Pancreas (tissue), 10 donors: ENCODE measurements around the gene THAP5. TPM values are rescaled to one million over a fixed set of nuclear protein-coding genes. Genes with fewer than 3 reads are reported as not detected.
A peak's percentile ranks its signal among the peaks of the same experiment; 100 is the strongest.

Experiments used
- ATAC-seq, 4 donors: fragments of 200-7000 bp; cut with Tn5 transposase; one replicate each; pipeline versions ENCODE4 v1.8.0 to v1.9.1; 2020; ENCODE audit warnings: mild to moderate bottlenecking in 4 of 4, moderate library complexity in 4 of 4
- DNase-seq, 6 donors: peaks; one replicate each; pipeline ENCODE4 v3.0.0-alpha.2; 2020
- FAIRE-seq: peaks from 2 replicates; lab custom pipeline; 2012; peaks lifted over from hg19 to GRCh38; lab: Jason Lieb, UNC
- H3K27ac ChIP-seq, 4 donors: fragments of 200-600 bp; sonication (generic); 1 replicate in 3 of 4; 2 replicates in 1 of 4; pipeline versions ENCODE4 v1.5.0 to v1.8.0; 2020
- H3K27me3 ChIP-seq, 4 donors: fragments of 200-600 bp; one replicate each; pipeline ENCODE4 v1.8.0; 2021
- H3K36me3 ChIP-seq, 3 donors: fragments of 200-600 bp; sonication (generic) in 1 of 3; one replicate each; pipeline versions ENCODE4 v1.5.0 to v1.8.0; 2020 to 2021
- H3K4me1 ChIP-seq, 3 donors: fragments of 200-600 bp; one replicate each; pipeline ENCODE4 v1.8.0; 2021
- H3K4me3 ChIP-seq, 4 donors: fragments of 200-600 bp; sonication (generic) in 2 of 4; one replicate each; pipeline versions ENCODE4 v1.5.0 to v1.8.0; 2020 to 2021
- H3K9me3 ChIP-seq, 4 donors: fragments of 200-600 bp; one replicate each; pipeline ENCODE4 v1.8.0; 2021
- CTCF ChIP-seq, 4 donors: fragments of 200-600 bp; sonication (generic) in 3 of 4; IDR thresholded peaks; one replicate each; pipeline versions ENCODE4 v1.5.0 to v1.8.0; 2021; ENCODE audit warnings: antibody characterized with exemption in 4 of 4
- WGBS, 2 donors: extraction: QIAGEN DNeasy Blood & Tissue Kit; methylation state at CpG; one replicate each; pipeline ENCODE4 v1.1.7; 2013; 5-methylcytosine and 5-hydroxymethylcytosine counted together
- intact Hi-C, 3 donors: fragments of 100-400 bp; cut with DNase I; formaldehyde crosslinking; loops; one replicate each; pipeline versions ENCODE4 v1.11.1 to v1.14.2; 2022
- polyA plus RNA-seq, 2 donors: library from polyadenylated mRNA; stranded (reverse); fragments of 200-250 nt; gene quantifications; one replicate each; pipeline ENCODE4 v1.2.3, GENCODE V29; 2013
- total RNA-seq, 6 donors: library from RNA; stranded (reverse); fragmentation: NEBNext Ultra II Directional in 4 of 6; extraction: Animal tissue kit (Norgen Biotek cat#: 25700) in 4 of 6; gene quantifications; one replicate each; pipeline versions ENCODE4 v1.2.1 to v1.2.4, GENCODE V29; 2021 to 2023
- donor health status: healthy with polysubstance abuse.
- donor health status: DM: no; HTN: no; CAD: no; lungs with moderate emphysema.
- donor health status: DM: no; HTN: no; CAD: no.
- donor health status: control.
- donor health status: control.
- donor health status: Bipolar disorder and iron deficiency.
- donor health status: DM: yes; HTN: yes; CAD: no.
- donor health status: DM: no; HTN: no; CAD: no.
- donor health status: DM: no; HTN: no; CAD: no.
- donor health status: DM: yes; HTN: yes; CAD: no.

The THAP5 gene
- total and polyA plus RNA-seq, 8 donors: 6.4 to 17.4 (median 11.7) TPM

- FAIRE-seq (peak; percentile 97), ATAC-seq (peak; percentile 70 to 95 (median 92)), DNase-seq (no peak)
- Histone ChIP-seq H3K4me3 (no peak overlapping the region), H3K36me3 (no peaks in the 10 kb centered on the region), H3K27ac (peak overlapping the region in 1 of 4 donors; percentile 0), H3K27me3 (no peaks in the 10 kb centered on the region), H3K4me1 (peaks cover 0 to 9% (median 6%) of the 10 kb centered on the region in 3 donors), H3K9me3 (no peaks in the 10 kb centered on the region)
- peak; percentile 32 to 72 (median 70) for TF ChIP-seq CTCF (IDR thresholded peaks at IDR 0.05)
- 2 to 7% methylated on average over 5 of the region's 5 CpGs for WGBS, 2 donors
- intact Hi-C loops: no loop called here
These were observed 43.8 kb upstream of the THAP5 start for GRCh38 chr7:108613147-108613948.

- Histone ChIP-seq H3K36me3 (no peaks in the 10 kb centered on the region), H3K27me3 (no peaks in the 10 kb centered on the region), H3K4me3 (no peak overlapping the region), H3K9me3 (no peaks in the 10 kb centered on the region), H3K4me1 (peaks cover 0 to 9% (median 6%) of the 10 kb centered on the region in 3 donors), H3K27ac (no peak overlapping the region)
- ATAC-seq (no peak), FAIRE-seq (no peak), DNase-seq (no peak)
- WGBS, 2 donors: 73% methylated on average over 4 of the region's 4 CpGs
- no peak for TF ChIP-seq CTCF (IDR thresholded peaks at IDR 0.05)
- intact Hi-C loops: no loop called here
These were observed 41.8 kb upstream of the THAP5 start for GRCh38 chr7:108611268-108611667.

GRCh38 chr7:108609643-108610042 lies 40.1 kb upstream of the THAP5 start:
- WGBS, 2 donors: 69 to 76% methylated on average over 2 of the region's 2 CpGs
- Histone ChIP-seq H3K27me3 (no peaks in the 10 kb centered on the region), H3K4me1 (peaks cover 0 to 9% (median 6%) of the 10 kb centered on the region in 3 donors), H3K4me3 (no peak overlapping the region), H3K36me3 (no peaks in the 10 kb centered on the region), H3K27ac (no peak overlapping the region), H3K9me3 (no peaks in the 10 kb centered on the region)
- intact Hi-C loops: no loop called here
- FAIRE-seq (no peak), ATAC-seq (no peak), DNase-seq (no peak)
- no peak for TF ChIP-seq CTCF (IDR thresholded peaks at IDR 0.05)

GRCh38 chr7:108605559-108606201 lies 36.2 kb upstream of the THAP5 start:
- no peaks in the 10 kb centered on the region for H3K9me3 ChIP-seq
- no peaks in the 10 kb centered on the region for H3K36me3 ChIP-seq
- no peak for TF ChIP-seq CTCF (IDR thresholded peaks at IDR 0.05)
- intact Hi-C loops: no loop called here
- no peak overlapping the region for H3K4me3 ChIP-seq
- WGBS, 2 donors: 78 to 81% methylated on average over 7 of the region's 7 CpGs
- no peaks in the 10 kb centered on the region for H3K27me3 ChIP-seq
- no peaks in the 10 kb centered on the region for H3K4me1 ChIP-seq
- FAIRE-seq (no peak), DNase-seq (no peak), ATAC-seq (no peak)
- no peak overlapping the region for H3K27ac ChIP-seq
